Transverse colon (tissue), 3 donors: ENCODE data around the gene APOC4.

ENCODE experiments used
- CTCF ChIP-seq, 5 experiments: fragments of 200-600 bp in 3 of 5; fragments of 450-650 bp in 2 of 5; sonication (generic) in 3 of 5; IDR thresholded peaks; 1 replicate in 2 of 5; 2 replicates in 3 of 5; pipeline ENCODE4 v1.5.1; 2016 to 2017; ENCODE audit warnings: antibody characterized with exemption in 5 of 5, inconsistent platforms in 3 of 5, mild to moderate bottlenecking in 2 of 5, moderate library complexity in 1 of 5
- POLR2A ChIP-seq: fragments of 450-650 bp; IDR thresholded peaks from one replicate; pipeline ENCODE4 v1.6.1; 2016; ENCODE audit warnings: antibody characterized with exemption, mild to moderate bottlenecking, moderate library complexity

- TF ChIP-seq CTCF (IDR thresholded peaks at IDR 0.05) (no peak), POLR2A (no peak)
Observed at GRCh38 chr19:44990966-44991365, 48.9 kb downstream of the APOC4 start.
